ENCODE data around the gene CTSK. TPM values are rescaled to one million over a fixed set of nuclear protein-coding genes. Genes with fewer than 3 reads are reported as not detected.

The CTSK gene
- total RNA-seq: 74.1 and 82.6 TPM in 2 replicates

DNA sequence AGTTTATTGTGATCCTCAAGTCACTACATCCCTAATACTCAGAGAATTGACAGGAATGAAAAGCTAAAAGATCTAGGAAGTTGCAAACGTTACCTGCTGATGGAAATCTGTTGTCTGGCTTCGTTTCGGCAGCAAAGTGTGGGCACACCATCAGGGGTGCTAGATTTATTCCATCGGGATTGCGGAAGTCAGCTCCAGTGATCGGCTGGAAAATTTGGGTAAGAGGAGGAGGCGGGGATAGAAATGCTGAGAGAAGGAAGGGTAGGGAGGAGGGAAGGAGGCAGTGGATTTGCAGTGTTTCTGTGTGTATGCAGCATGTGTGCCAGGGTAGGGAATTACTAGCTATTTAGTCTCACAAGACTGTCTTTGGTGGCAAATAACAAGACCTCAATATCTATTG lies at the start of gene CTSK:
TSS of gene CTSK (minus strand) at position 140 of the 400 bp plus-strand sequence. CDS start 1,455 bp downstream, outside the sequence.

DNA sequence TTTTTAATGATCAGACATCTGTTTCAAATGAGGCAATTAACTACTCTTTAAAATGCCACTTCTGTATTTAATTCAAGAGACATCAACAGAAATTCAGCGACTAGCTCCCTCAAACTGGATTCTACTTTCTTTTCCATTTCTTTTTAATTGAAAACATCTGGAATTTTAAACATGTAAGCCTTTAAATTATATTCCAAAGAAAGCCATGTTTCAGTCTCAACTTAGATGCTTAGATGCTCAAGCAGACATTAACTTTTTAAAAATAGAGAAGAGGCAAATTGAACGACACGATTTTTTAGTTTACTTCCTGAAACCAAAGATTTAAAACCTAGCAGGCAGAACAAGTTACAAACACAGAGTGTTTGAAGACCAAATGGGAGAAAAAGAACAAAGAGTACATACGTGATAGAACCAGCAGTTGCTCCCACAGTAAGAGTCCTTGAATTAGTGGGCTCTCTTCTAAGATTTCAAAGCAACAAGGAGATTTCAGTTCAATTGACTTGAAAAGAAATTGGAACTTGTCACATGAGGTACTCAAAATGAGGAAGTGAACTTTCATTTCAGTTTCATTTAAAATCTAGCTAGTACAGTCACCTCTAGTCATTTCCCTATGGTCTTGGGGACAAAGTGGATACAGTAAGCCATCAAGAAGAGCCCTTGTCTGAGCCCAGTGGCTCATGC lies 42.6 kb downstream of the CTSK start, which contains the start of gene CTSS:
TSS of gene CTSS (minus strand) at position 483 of the 681 bp plus-strand sequence. CDS start 1,015 bp downstream, outside the sequence.

Other genes with a start within 250 kb of the CTSK start
- gene MCL1, start 228.7 kb downstream of the CTSK start, total RNA-seq: 189 and 206 TPM in 2 replicates
- gene ENSA, start 178.6 kb downstream of the CTSK start, total RNA-seq: 85.1 and 104 TPM in 2 replicates
- 16.5 and 18.5 TPM in 2 replicates for gene GOLPH3L, start 111.1 kb downstream of the CTSK start, total RNA-seq
- gene HORMAD1, start 87.4 kb downstream of the CTSK start, total RNA-seq: not detected in 2 replicates
- gene CTSS, start 42.5 kb downstream of the CTSK start, total RNA-seq: 0.29 and 1.2 TPM in 2 replicates
- gene ARNT, start 68.3 kb upstream of the CTSK start, total RNA-seq: 31.4 and 42.7 TPM in 2 replicates
- not detected in 2 replicates for gene CTXND2, start 78.9 kb upstream of the CTSK start, total RNA-seq
- gene SETDB1, start 118.1 kb upstream of the CTSK start, total RNA-seq: 15.1 and 16.7 TPM in 2 replicates
- 113 and 140 TPM in 2 replicates for gene CERS2, start 166.6 kb upstream of the CTSK start, total RNA-seq
- gene ANXA9, start 174.0 kb upstream of the CTSK start, total RNA-seq: 1.2 and 1.4 TPM in 2 replicates
- gene MINDY1, start 198.6 kb upstream of the CTSK start, total RNA-seq: 12.9 and 17.9 TPM in 2 replicates
- 4.4 and 6.6 TPM in 2 replicates for gene PRUNE1, start 200.2 kb upstream of the CTSK start, total RNA-seq
- not detected in 2 replicates for gene BNIPL, start 228.3 kb upstream of the CTSK start, total RNA-seq
- 1.9 and 2.6 TPM in 2 replicates for gene C1orf56, start 239.5 kb upstream of the CTSK start, total RNA-seq